COLO829 (cell line): ENCODE results near the gene MYO1E.
"Not testable (repeated sequence)": the region's sequence is repeated elsewhere in the genome, so short reads cannot be mapped to it uniquely, and the experiment has no call there.

Experiments used
- DNase-seq: peaks from one replicate; pipeline ENCODE4 v3.0.0; 2012; ENCODE audit warnings: low spot score

The MYO1E gene

GRCh38 chr15:59165726-59166125, 206.9 kb downstream of the MYO1E start:
- no peak for DNase-seq

DNA sequence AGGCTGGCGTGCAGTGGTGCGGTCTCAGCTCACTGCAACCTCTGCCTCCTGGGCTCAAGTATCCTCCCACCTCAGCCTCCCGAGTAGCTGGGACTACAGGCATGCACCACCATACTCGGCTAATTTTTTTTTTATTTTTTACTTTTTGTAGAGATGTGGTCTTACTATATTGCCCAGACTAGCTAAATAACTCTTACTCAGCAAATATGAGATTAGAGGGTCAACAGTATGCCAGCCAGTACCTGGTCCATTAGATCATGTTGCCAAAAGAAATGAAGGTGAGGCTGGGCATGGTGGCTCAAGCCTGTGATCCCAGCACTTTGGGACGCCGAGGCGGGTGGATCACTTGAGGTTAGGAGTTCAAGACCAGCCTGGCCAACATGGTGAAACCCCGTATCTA, 210.6 kb downstream of the MYO1E start:
- DNase-seq: not testable (repeated sequence)

DNA sequence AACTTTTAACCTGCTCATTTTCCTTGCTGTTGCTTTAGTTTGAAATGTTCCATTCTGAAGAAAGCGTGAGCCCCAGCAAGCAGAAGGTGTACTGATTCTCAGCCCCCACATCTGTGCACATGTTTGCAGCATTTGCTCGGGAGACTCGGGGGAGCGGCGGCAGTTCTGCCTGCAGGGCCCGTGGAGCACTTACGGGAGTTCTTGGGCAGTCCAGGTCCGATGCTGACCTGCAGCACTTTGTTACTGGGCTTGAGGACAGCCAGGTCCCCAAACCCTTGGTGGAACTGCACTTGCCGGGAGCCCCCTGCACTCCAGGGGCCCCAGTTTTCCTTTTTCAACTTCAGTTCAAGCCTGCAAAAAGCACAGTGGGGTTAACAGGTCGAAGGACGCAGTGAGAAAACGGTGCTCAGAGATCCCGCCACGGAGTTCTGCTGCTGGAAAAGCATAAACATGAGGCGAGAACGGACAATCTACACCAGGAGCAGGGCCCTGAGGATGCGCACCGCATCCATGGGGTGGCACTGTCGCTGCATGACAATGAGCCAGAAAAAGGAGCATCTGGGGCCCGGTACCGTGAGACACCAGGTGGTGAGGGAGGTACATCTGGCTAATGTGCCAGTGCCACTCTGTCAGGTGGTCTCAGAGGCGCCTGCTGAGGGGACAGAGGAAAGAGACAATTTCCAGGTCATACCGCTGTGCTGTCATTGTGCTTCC, 211.6 kb downstream of the MYO1E start:
- DNase-seq: no peak

GRCh38 chr15:59159210-59159609, 213.5 kb downstream of the MYO1E start:
- DNase-seq: no peak

DNA sequence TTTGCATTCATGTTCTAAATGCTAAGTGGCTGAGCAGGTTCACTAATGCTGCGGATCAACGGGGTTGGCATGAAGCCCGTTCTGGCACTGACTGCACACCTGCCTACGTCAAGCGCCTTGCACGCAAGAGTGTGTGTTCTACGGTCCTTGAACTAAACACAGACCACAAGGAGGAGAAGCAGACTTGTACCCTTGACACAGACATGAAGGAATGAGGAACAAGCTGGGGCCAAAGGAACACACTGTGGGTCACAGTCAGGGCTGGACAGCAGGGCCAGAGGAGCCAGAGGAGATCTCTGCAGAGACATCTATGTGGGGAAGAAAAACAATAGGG, 214.0 kb downstream of the MYO1E start:
- DNase-seq: no peak

- DNase-seq: no peak
These were observed 214.6 kb downstream of the MYO1E start for GRCh38 chr15:59157840-59158700.

DNA sequence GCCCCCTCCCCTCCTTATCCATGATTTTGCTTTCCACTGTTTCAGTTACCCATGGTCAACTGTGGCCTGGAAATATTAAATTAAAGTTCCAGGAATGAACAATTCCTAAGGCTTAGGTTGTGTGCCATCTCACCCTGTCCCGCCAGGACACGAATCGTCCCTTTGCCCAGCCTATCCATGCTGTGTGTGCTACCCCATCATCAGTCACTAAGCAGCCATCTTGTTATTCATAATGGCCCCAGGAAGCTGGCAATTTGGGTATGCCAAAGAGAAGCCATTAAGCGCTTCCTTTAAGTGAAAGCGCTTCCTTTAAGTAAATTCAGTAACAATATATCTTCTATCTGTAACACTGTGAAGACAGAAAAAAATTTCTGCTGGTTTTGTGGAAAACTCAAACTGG, 215.3 kb downstream of the MYO1E start:
- no peak for DNase-seq

DNA sequence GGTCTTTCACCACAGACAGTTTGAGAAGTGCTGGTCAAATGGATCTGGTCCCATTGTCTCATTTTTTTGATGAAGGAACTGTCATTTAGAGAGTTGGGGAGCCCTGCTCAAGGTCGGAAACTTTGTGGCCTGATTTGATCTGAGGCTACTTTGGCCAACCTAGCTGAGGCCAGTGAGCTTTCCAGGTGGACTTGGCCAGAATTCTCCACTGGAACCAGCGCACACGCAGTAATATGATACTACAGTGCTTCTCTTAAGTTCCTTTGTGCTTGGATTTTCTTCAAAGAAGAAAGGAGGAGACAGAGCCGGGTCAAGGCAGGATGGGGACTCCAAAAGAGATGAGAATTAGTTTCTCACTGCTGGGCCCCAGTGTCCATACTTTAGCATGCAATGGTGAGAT, 217.2 kb downstream of the MYO1E start:
- DNase-seq: no peak

GRCh38 chr15:59154243-59154642, 218.4 kb downstream of the MYO1E start:
- DNase-seq: no peak

GRCh38 chr15:59153466-59153865, 219.2 kb downstream of the MYO1E start:
- no peak for DNase-seq

- peak; percentile 28 for DNase-seq
These were observed 219.8 kb downstream of the MYO1E start for GRCh38 chr15:59152694-59153450.

- no peak for DNase-seq
These were observed 222.5 kb downstream of the MYO1E start for GRCh38 chr15:59150185-59150584.

DNA sequence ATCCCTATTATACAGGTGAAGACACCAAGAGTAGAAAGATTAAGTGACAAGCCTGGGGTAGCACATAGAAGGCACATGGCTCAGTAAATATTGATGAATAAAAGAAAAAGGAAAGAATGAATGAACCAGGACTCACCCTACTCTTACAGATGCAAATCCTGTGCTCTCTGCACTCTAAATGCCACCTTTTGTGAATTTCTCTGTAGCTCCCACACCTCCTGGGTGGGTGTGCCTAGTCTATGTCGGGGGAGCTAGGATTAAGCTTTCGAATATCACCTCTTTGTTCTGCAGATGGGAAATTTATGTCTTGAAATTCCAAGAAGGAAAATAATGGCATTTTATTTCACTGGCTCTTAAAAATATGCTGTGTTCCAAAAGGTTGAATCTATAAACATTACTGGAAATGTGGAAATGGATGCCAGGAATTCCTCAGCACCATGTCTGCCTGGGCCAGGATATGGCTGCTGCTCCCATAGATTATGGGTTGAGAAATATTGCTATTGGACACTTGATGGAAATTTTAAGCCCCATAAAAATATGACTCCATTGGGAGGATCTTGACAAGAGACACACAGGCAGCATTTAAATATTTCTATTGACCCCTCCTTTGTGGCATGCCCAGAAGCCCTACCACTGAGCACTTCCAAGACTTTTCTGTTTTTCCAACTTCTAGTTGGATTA, 224.4 kb downstream of the MYO1E start:
- DNase-seq: no peak

DNA sequence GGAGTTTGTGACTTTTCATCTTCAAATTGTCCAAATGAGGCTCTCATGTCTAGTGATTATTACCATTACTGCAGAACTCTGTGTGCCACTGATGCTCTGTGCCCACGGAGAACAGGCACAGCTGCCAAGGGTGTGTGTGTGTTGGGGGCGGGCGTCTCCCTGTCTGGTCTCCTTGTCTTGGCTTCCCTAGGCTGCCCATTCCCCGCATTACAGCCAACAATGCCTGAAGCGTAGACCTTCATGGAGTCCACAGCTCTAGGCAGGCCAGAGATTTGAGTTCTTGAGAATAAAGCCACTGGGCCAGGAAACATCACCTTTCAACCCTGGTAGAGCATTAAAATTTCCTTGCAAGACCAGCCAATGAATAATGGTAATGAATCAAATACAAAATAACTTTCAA, 225.0 kb downstream of the MYO1E start:
- DNase-seq: no peak

DNA sequence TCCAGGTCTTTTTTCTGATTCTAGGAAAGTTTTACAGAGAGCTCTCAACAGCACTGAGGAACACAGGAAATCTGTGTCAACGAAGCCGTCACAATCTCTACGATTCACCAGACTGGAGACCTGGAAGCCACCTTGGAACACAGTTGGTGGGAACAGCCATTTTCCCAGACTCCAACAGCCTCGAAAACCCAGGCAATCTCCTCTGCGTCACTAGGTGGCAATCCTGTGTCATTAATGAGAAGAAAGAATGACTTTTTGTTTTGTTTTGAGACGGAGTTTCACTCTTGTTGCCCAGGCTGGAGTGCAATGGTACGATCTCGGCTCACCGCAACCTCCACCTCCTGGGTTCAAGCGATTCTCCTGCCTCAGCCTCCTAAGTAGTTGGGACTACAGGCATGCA, 228.1 kb downstream of the MYO1E start:
- not testable (repeated sequence) for DNase-seq

- no peak for DNase-seq
These were observed 229.4 kb downstream of the MYO1E start for GRCh38 chr15:59143281-59143680.

DNA sequence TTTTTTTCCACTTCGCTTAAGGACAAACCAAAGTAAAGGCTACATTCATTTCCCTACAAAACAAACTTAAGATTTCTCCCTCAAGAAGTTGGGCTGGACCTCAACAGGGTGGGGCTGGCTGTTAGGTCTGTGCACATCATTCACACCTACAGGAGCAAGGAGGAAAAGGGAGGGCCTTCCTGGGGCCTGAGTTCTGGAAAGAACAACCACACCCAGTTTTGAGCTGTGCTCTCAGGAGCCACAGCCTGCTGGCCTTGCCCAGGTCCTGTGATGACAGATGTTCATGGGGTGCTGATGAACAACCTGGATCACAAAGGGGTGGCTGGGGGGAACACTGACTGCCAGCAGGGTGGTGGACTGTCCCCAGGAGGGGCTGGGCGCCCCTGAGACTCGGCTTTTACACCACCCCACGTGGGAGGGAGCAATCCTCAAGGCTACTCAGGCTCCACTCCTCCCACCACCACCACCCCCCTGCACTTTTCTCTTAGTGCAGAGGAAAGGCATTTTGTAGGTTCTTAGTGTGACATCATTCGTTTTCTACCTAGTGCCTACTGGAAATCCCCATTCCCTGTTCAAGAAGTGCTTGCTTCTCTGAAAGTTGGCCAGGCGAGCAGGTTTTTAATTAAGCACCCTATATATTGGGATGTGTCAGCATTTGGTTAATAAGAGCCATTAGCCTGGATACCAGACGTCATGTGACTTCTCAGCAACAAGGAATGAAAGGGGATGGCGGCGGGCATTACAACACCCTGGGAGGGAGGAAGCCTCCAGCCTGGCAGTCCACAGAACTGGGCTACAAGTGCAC, 232.0 kb downstream of the MYO1E start:
- DNase-seq: no peak

DNA sequence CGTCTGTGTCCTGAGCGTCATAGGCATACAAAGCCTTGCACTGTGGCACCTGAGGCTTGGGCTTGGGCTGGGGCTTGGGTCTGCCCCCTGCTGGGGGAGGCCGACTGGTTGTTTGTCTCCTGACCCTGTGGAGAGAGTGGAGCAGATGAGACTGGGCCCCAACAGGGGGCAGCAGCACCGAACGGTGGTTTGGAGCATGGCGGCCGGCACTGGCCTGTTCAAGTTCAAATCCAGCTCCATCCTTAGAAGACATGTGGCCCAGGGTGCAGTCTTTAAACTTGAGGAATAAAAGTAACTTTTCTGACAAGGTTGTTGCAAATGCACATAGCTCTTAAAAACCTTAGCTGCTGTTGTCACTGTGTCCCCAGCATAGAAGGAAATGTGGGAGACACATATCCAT, 234.4 kb downstream of the MYO1E start:
- peak; percentile 21 for DNase-seq

DNA sequence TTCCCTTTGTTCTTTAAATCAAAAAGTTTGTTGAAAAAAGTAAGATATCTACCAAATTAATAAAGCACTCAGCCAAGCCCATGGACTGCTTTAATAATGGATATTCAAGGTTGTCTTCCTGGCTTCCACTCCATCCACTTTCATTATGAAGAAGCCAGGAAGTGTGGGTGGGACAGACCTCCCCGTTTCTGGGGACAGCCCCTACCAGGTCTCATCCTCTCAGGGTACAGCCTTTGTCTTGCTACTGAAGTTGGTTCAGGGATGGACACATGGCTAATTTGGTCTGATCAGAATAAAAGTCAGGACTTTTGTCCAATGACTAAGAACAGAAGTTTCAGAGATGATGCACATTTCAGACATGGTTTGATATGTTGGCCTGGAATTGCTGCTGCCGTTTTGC, 235.1 kb downstream of the MYO1E start:
- no peak for DNase-seq

- DNase-seq: no peak
These were observed 238.7 kb downstream of the MYO1E start for GRCh38 chr15:59133929-59134427.

DNA sequence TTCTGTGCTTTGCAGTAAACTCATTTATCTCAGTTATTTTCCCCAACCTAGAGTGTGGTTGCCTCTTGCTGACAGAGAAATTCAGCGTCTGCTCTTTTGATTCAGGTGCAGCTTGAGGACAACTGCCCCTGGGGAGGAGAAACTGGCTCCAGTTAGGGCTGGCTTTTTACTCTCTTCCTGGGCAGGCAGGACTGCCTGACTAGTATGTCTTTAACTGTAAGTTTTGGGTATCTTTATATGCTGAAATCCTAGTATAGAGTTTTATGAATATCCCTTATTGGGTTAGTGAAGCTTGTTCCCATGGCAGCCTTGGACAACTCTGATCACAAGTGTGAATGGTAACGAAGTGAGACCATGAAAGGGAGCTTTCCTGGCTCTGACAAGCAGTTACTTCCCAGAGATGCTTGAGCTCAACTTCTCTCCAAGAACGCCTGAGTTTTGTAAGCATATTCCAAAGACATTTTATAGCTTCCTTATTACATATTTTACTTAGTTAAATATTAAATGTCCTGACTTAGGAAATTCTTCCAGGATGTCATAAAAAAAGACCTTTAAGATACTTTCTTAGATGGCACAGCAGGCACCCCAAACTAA, 240.6 kb downstream of the MYO1E start:
- no peak for DNase-seq
